Measurements from ENCODE around the gene DUOXA1.

DUOXA1 gene

DNA sequence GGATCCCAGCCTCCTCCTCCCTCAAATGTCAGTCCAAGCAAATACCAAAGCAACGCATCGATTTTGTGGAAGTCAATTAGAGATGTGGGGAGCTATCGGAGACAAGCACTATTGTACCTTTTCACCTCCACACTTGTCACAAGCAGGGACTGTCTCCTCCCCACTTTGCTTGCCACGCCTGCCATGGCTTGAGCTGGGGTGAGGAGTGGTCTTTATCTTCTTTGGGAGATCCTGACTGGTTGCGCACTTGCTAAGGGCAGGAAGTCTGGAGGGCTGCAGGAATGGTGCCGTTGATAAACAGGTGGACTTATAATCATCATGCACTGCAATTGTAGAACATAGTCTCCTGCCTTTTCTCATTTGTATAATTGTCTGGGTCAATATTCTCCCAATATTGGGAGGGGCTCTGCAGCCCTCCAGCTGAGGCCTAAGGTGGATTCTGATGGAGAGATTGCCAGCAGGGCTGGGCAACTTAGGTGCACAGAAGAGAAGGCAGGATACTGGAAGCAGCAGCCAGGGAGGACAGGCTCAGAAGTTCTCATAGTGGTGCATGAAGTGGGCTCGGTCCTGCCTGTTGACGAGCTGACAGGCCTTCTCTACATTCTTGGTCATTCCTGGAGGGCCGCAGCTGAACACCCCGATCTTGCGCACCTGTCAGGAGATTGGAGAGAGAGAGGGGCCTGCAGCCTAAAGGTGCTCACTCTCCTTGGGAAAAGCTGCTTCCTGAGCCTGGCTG lies 35.9 kb downstream of the DUOXA1 start:
- TF ChIP-seq, protein P1, sequence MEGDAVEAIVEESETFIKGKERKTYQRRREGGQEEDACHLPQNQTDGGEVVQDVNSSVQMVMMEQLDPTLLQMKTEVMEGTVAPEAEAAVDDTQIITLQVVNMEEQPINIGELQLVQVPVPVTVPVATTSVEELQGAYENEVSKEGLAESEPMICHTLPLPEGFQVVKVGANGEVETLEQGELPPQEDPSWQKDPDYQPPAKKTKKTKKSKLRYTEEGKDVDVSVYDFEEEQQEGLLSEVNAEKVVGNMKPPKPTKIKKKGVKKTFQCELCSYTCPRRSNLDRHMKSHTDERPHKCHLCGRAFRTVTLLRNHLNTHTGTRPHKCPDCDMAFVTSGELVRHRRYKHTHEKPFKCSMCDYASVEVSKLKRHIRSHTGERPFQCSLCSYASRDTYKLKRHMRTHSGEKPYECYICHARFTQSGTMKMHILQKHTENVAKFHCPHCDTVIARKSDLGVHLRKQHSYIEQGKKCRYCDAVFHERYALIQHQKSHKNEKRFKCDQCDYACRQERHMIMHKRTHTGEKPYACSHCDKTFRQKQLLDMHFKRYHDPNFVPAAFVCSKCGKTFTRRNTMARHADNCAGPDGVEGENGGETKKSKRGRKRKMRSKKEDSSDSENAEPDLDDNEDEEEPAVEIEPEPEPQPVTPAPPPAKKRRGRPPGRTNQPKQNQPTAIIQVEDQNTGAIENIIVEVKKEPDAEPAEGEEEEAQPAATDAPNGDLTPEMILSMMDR (IDR thresholded peaks at IDR 0.05; ENCODE audit: low read depth, low read length) = no peak
- no peak overlapping the region for H3K4me3 ChIP-seq (ENCODE audit: low read depth, low read length)

DNA sequence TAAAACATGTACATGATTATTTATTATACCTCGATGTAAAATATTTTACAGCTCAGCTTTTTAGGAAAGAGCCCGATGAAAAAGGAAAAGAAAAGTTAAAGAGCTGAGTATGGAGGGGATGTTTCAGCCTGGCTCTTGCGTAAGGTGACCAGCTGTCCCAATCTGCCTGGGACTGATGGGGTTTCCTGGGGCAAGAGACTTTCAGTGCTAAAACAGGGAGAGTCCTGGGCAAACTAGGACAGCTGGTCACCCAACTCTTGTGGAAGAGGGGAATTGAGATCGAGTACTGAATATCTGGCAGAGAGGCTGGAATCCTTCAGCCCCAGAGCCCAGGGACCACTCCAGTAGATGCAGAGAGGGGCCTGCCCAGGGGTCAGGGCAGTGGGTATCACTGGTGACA lies 36.7 kb downstream of the DUOXA1 start:
- H3K4me3 ChIP-seq (ENCODE audit: low read depth, low read length) = no peak overlapping the region
- TF ChIP-seq, protein P1 (IDR thresholded peaks at IDR 0.05; ENCODE audit: low read depth, low read length) = no peak

DNA sequence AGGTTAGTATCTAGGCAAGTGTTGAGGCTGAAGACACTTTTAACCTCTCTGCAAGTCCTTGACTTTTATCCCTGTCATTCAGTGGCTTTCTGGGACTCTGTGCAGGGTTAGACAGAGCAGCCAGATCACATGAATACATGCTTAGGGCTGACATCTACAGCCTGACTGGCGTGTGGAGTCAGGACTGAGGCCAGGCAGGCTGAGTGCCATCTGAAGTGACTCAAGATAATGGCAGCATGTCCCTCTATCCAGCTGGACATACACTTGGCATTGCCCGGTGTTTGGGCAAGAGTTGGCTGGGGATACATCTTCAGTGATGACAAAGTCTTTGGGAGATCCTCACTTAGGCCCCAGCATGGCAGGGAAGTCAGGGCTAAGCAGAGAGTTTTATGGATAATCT lies 38.1 kb downstream of the DUOXA1 start:
- TF ChIP-seq, protein P1 (IDR thresholded peaks at IDR 0.05; ENCODE audit: low read depth, low read length) = no peak
- no peak overlapping the region for H3K4me3 ChIP-seq (ENCODE audit: low read depth, low read length)

DNA sequence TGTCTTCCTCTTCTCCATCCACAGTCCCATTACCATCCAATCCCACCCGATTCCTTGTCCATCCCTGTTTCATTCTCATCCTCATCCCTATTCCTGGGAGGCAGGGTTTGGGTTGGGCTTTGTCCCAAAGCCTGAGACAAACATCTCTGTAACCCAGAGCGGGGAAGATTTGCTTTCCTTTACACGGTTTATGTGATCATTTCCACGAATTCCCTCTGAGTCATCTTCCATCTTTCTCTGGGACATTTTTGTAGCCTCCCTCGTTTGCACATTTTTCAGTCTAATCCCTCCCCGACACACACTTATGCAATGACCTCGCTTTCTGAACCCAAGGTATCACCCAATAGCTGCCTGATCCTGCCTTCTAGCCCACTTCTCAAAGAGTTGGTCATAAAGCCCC lies 38.5 kb downstream of the DUOXA1 start:
- TF ChIP-seq, protein P1 (IDR thresholded peaks at IDR 0.05; ENCODE audit: low read depth, low read length) = no peak
- peak overlapping the region; percentile 22 for H3K4me3 ChIP-seq (ENCODE audit: low read depth, low read length)

DNA sequence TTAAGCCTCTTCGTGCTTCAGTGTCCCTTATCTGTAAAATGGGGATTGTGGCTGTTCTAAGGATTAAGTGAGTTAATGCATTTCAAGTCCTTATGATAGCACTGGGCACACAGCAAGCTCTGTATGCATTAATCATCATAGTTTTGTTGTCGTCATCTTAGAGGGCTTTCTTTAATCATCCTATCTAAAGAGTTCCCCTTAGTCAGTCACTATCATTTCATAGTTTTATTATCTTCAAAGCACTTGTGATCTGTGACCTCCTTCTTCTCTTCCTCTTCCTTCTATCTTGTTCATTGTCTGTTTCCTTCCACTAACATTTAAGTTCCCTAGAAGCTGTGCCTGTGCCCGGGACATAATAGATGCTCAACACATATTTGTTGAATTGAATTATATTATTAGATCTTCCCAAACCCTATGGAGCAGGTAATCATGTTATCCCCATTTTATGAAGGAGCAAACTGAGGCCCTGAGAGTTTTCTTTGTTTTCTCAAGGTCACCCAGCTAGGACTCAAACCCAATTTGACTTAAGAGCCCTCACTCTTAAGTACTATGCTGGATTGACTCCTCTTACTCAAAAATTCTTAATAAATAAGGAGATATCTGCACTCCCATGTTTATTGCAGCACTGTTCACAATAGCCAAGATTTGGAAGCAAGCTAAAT lies 39.8 kb downstream of the DUOXA1 start:
- H3K4me3 ChIP-seq (ENCODE audit: low read depth, low read length) = no peak overlapping the region

DNA sequence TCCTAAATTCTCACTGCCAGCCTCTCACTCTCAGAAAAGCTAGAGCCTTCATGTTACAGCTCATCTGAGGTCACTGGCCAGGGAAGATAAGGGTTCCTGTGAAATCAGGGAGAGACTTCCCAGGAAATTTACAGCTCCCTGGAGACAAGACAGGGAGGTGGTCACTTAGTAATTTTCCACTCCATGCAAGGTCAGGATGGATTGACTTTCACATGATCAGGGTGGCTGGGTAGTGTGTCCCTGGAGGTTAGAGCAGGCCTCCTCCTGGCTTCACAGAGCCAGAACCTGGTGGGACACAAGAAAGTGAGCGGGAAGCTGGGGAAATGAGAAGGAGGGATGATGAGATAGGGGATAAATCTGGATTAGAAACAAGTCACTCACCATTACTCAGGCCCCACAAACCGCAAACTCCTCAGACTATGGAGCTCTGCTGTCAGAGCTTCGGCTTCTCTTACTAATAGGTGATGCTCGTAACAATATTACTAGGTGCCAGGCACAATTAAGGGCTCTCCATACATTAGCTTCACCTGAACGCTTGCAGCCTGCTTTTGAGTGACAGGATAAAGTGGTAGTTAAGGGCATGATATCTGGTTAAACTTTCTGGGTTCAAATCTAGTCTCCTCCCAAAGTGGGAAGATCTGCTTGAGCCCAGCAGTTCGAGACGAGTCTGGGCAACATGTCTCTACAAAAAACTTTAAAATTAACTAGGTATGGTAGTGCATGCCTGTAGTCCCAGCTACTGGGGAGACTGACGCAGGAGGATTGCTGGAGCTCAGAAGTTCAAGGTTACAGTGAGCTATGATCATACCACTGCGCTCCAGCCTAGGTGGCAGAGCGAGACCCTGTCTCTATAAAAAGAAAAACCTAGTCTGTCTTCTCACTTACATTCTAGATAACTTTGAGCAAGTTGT lies 40.6 kb downstream of the DUOXA1 start:
- TF ChIP-seq, protein P1 (IDR thresholded peaks at IDR 0.05; ENCODE audit: low read depth, low read length) = no peak
- H3K4me3 ChIP-seq (ENCODE audit: low read depth, low read length) = no peak overlapping the region

More for the DNA sequence above, 39.8 kb downstream of the DUOXA1 start:
- TF ChIP-seq, protein P1 (IDR thresholded peaks at IDR 0.05; ENCODE audit: low read depth, low read length) = no peak
